Glutamatergic neuron (in vitro differentiated cells): ENCODE results near the gene ZBTB5. TPM values are rescaled to one million over a fixed set of nuclear protein-coding genes. Genes with fewer than 3 reads are reported as not detected.
"Not testable (repeated sequence)": the region's sequence is repeated elsewhere in the genome, so short reads cannot be mapped to it uniquely, and the experiment has no call there.

Experiments
- DNase-seq: peaks from one replicate; pipeline ENCODE4 v3.0.0; 2022
- H3K27ac Mint-ChIP-seq: one replicate; pipeline ENCODE4 v1.8.0; 2020; ENCODE audit warnings: mild to moderate bottlenecking, mixed read lengths, inconsistent platforms; ENCODE audit not compliant: unreplicated experiment
- H3K27me3 Mint-ChIP-seq: one replicate; pipeline ENCODE4 v1.8.0; 2020; ENCODE audit warnings: mild to moderate bottlenecking, moderate library complexity, mixed read lengths, inconsistent platforms; ENCODE audit not compliant: unreplicated experiment
- H3K36me3 Mint-ChIP-seq: one replicate; pipeline ENCODE4 v1.8.0; 2020; ENCODE audit warnings: mild to moderate bottlenecking, mixed read lengths, inconsistent platforms; ENCODE audit not compliant: unreplicated experiment
- H3K4me1 Mint-ChIP-seq: one replicate; pipeline ENCODE4 v1.8.0; 2020; ENCODE audit warnings: mild to moderate bottlenecking, low read depth, mixed read lengths, inconsistent platforms; ENCODE audit not compliant: unreplicated experiment
- H3K4me3 Mint-ChIP-seq: one replicate; pipeline ENCODE4 v1.8.0; 2020; ENCODE audit warnings: mild to moderate bottlenecking, mixed read lengths, inconsistent platforms; ENCODE audit not compliant: unreplicated experiment
- H3K9me3 Mint-ChIP-seq: one replicate; pipeline ENCODE4 v1.8.0; 2020; ENCODE audit warnings: mild to moderate bottlenecking, moderate library complexity, mixed read lengths, inconsistent platforms; ENCODE audit not compliant: unreplicated experiment
- total RNA-seq: library from RNA; stranded (reverse); fragmentation: NEBNext Ultra II Directional; extraction: Animal tissue kit (Norgen Biotek cat#: 25700); gene quantifications from one replicate; pipeline ENCODE4 v1.2.1, GENCODE V29; 2021; ENCODE audit not compliant: unreplicated experiment
- TF ChIP-seq, protein P1 (sequence below): fragments of 200-600 bp; sonication (generic); IDR thresholded peaks from one replicate; pipeline ENCODE4 v1.5.0; 2021; ENCODE audit not compliant: partially characterized antibody, unreplicated experiment

Gene ZBTB5
- total RNA-seq, 1 donor from 2014 or later = 14.3 TPM

DNA sequence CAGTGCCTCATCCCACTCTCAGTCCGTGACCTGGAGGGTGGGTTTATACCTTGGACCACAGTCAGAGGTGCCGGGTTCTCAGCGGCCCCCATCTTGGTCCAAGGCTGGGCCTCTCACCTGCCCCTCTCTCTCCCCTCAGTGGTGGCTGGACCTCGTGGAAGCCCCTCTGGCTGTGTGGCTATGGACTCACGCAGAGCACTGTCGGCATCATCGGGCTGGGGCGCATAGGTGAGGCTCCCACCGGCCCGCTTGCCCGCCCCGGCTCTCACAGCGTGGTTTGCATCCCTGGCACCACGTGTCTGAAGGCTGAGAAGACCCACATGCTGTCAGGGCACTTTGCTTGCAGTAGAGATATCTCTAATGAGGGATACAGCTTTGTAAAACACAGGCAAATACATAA is 36.9 kb downstream of the ZBTB5 start:
- H3K4me1 Mint-ChIP-seq = peaks cover 7% of the 10 kb centered on the region
- H3K4me3 Mint-ChIP-seq = no peak overlapping the region
- H3K36me3 Mint-ChIP-seq = peaks cover 3% of the 10 kb centered on the region
- no peak overlapping the region for H3K27ac Mint-ChIP-seq
- H3K9me3 Mint-ChIP-seq = peaks cover 4% of the 10 kb centered on the region
- H3K27me3 Mint-ChIP-seq = no peaks in the 10 kb centered on the region
- TF ChIP-seq, protein P1, sequence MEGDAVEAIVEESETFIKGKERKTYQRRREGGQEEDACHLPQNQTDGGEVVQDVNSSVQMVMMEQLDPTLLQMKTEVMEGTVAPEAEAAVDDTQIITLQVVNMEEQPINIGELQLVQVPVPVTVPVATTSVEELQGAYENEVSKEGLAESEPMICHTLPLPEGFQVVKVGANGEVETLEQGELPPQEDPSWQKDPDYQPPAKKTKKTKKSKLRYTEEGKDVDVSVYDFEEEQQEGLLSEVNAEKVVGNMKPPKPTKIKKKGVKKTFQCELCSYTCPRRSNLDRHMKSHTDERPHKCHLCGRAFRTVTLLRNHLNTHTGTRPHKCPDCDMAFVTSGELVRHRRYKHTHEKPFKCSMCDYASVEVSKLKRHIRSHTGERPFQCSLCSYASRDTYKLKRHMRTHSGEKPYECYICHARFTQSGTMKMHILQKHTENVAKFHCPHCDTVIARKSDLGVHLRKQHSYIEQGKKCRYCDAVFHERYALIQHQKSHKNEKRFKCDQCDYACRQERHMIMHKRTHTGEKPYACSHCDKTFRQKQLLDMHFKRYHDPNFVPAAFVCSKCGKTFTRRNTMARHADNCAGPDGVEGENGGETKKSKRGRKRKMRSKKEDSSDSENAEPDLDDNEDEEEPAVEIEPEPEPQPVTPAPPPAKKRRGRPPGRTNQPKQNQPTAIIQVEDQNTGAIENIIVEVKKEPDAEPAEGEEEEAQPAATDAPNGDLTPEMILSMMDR = no peak
- DNase-seq = no peak

GRCh38 chr9:37426846-37427245 is 38.4 kb downstream of the ZBTB5 start:
- H3K9me3 Mint-ChIP-seq = peaks cover 4% of the 10 kb centered on the region
- TF ChIP-seq, protein P1 = no peak
- H3K4me3 Mint-ChIP-seq = no peak overlapping the region
- no peak overlapping the region for H3K27ac Mint-ChIP-seq
- no peaks in the 10 kb centered on the region for H3K27me3 Mint-ChIP-seq
- H3K4me1 Mint-ChIP-seq = peaks cover 9% of the 10 kb centered on the region
- DNase-seq = no peak
- peaks cover 3% of the 10 kb centered on the region for H3K36me3 Mint-ChIP-seq

DNA sequence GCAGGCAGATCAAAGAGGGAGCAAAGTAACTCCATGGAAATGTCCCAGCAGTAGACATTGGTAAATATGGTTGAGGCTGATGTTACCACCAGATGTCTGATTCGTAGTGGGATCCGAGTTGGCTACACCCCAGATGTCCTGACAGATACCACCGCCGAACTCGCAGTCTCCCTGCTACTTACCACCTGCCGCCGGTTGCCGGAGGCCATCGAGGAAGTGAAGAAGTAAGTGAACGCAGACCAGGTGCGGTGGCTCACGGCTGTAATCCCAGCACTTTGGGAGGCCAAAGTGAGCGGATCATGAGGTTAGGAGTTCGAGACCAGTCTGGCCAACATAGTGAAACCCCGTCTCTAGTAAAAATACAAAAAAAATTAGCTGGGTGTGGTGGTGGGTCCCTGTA is 38.8 kb downstream of the ZBTB5 start:
- H3K27ac Mint-ChIP-seq, H3K27me3 Mint-ChIP-seq, H3K4me1 Mint-ChIP-seq, H3K9me3 Mint-ChIP-seq, H3K36me3 Mint-ChIP-seq, DNase-seq, H3K4me3 Mint-ChIP-seq: not testable (repeated sequence)

GRCh38 chr9:37425298-37425752 is 39.9 kb downstream of the ZBTB5 start:
- Mint-ChIP-seq H3K36me3 (peaks cover 3% of the 10 kb centered on the region), H3K27ac (no peak overlapping the region), H3K27me3 (no peaks in the 10 kb centered on the region), H3K9me3 (peaks cover 3% of the 10 kb centered on the region), H3K4me3 (no peak overlapping the region), H3K4me1 (peaks cover 8% of the 10 kb centered on the region)
- DNase-seq = no peak
- TF ChIP-seq, protein P1 = no peak

DNA sequence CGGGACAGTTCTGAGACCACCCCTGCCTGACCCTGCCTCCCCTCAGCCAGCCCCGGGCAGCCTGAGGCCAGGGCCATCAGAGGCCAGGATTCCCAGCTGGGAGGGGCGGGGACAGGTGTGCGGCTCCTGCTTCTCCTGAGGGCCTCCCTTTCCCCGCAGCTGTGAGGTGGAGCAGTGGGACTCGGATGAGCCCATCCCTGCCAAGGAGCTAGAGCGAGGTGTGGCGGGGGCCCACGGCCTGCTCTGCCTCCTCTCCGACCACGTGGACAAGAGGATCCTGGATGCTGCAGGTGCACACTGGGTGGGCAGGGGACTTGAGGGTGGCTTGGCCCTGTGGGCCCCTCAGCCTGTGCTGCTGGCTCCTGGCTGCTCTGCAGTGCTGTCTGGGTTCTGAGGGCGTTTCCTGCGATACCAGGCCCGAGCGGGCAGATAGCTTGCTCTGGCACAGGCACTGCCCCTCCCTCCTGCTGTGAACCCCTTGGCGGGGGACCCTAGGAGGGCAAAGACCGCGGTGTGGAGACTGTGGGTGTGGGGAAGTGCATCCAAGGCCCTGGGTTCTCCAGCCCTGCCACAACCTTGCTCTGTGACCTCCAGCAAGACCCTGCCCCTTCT is 40.5 kb downstream of the ZBTB5 start:
- Mint-ChIP-seq H3K9me3 (peaks cover 3% of the 10 kb centered on the region), H3K4me3 (no peak overlapping the region), H3K27ac (no peak overlapping the region), H3K4me1 (peaks cover 8% of the 10 kb centered on the region), H3K27me3 (no peaks in the 10 kb centered on the region), H3K36me3 (peaks cover 3% of the 10 kb centered on the region)
- TF ChIP-seq, protein P1 = no peak
- no peak for DNase-seq
